Gastroesophageal sphincter (tissue), 3 donors: ENCODE measurements around the gene PLXNA3.
"Not testable (repeated sequence)": the region's sequence is repeated elsewhere in the genome, so short reads cannot be mapped to it uniquely, and the experiment has no call there.

ENCODE experiments used
- EP300 ChIP-seq: sonication (generic); formaldehyde crosslinking; IDR thresholded peaks from one replicate; pipeline ENCODE4 v1.6.1; 2017; ENCODE audit warnings: antibody characterized with exemption, mild to moderate bottlenecking
- POLR2A ChIP-seq, 2 donors: fragments of 450-650 bp; IDR thresholded peaks; one replicate each; pipeline ENCODE4 v1.6.1; 2017; ENCODE audit warnings: antibody characterized with exemption in 2 of 2, mild to moderate bottlenecking in 2 of 2, moderate library complexity in 1 of 2
- TF ChIP-seq, protein P1 (sequence below), 4 experiments: fragments of 200-600 bp in 2 of 4; fragments of 450-650 bp in 2 of 4; sonication (generic) in 1 of 4; IDR thresholded peaks; one replicate each; pipeline ENCODE4 v1.5.1; 2017 to 2019; ENCODE audit warnings: antibody characterized with exemption in 4 of 4, mild to moderate bottlenecking in 2 of 4, moderate library complexity in 2 of 4

DNA sequence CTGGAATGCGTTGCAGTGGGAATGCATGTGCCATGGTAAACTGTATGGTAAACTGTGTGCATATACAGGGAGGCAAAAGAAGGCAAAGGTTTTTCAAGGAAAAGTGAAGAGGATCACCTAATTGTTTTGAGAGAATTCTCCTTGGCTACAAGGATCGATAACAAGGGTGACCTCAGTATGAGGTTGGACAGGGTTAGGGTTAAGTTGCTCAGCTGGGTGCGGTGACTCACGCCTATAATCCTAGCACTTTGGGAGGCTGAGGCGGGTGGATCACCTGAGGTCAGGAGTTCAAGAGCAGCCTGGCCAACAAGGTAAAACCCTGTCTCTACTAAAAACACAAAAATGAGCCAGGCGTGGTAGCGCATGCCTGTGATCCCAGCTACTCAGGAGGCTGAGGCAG, 43.3 kb downstream of the PLXNA3 start:
- TF ChIP-seq, protein P1, sequence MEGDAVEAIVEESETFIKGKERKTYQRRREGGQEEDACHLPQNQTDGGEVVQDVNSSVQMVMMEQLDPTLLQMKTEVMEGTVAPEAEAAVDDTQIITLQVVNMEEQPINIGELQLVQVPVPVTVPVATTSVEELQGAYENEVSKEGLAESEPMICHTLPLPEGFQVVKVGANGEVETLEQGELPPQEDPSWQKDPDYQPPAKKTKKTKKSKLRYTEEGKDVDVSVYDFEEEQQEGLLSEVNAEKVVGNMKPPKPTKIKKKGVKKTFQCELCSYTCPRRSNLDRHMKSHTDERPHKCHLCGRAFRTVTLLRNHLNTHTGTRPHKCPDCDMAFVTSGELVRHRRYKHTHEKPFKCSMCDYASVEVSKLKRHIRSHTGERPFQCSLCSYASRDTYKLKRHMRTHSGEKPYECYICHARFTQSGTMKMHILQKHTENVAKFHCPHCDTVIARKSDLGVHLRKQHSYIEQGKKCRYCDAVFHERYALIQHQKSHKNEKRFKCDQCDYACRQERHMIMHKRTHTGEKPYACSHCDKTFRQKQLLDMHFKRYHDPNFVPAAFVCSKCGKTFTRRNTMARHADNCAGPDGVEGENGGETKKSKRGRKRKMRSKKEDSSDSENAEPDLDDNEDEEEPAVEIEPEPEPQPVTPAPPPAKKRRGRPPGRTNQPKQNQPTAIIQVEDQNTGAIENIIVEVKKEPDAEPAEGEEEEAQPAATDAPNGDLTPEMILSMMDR (IDR thresholded peaks at IDR 0.05): not testable (repeated sequence)
- TF ChIP-seq EP300; POLR2A (IDR thresholded peaks at IDR 0.05): not testable (repeated sequence)
